HG02885 (cell line): ENCODE measurements around the gene GSK3B.
"Not testable (repeated sequence)": the region's sequence is repeated elsewhere in the genome, so short reads cannot be mapped to it uniquely, and the experiment has no call there.

Source experiments
- ATAC-seq: cut with Tn5 transposase; IDR thresholded peaks from one replicate; pipeline ENCODE4 v1.9.1; 2021; ENCODE audit warnings: mild to moderate bottlenecking; ENCODE audit not compliant: unreplicated experiment, poor library complexity

The GSK3B gene

DNA sequence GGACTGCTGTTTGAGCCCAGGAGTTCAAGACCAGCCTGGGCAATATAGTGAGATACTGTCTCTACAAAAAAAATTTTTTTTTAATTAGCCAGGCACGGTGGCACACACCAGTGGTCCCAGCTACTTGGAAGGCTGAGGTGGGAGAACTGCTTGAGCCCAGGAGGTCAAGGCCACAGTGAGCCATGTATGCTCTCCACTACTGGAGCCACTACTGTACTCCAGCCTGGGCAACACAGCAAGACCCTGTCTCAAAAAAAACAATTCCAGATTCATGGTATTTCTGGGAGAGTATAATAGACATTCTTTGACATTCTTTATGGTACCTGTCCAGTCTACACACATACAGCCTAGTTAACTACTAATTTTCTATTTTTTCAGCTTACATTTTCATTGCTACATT lies 70.1 kb downstream of the GSK3B start:
- no peak for ATAC-seq

- no peak for ATAC-seq
Measured at GRCh38 chr3:120022729-120023128, 71.5 kb downstream of the GSK3B start.

- ATAC-seq: no peak
Measured at GRCh38 chr3:120021523-120021922, 72.7 kb downstream of the GSK3B start.

- ATAC-seq: no peak
Measured at GRCh38 chr3:120018299-120018698, 75.9 kb downstream of the GSK3B start.

DNA sequence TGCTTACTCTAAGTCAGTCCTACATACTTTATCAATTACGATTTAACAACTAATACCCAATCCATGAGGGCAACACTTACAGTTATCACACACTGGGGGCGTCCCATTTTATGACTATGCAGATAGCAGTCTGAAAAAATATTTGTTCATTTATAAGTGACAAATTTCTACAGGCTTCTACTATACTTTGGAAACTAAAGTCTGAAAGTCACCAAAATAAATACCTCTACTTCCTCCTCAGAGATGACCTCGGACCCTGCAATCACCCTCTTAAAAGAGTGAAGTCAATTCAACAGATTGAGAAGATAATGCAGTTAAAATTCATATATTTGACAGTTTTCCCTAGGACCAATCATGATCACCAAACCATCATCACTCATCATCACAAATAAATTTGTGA lies 76.6 kb downstream of the GSK3B start:
- no peak for ATAC-seq

DNA sequence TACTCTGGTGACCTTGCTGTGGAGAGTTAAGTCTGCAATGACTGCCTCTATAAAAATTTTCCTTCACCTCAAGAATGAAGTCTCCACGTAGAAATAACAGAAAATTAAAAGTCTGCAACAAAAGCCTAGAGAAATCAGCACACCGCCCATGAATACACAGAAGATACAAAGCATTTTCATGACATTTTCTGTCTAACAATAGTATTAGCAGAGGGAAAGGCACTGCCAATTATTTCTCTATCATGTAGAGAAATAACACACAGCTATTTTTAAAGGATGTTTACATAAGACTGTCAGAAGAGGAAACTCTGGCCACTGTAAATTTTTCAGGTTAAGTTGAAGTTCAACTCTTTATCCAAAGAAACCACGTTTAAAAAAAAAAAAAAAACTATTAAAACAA lies 80.8 kb downstream of the GSK3B start:
- no peak for ATAC-seq

GRCh38 chr3:120005741-120006140 lies 88.5 kb downstream of the GSK3B start:
- ATAC-seq: not testable (repeated sequence)

- not testable (repeated sequence) for ATAC-seq
Measured at GRCh38 chr3:120004008-120004498, 90.2 kb downstream of the GSK3B start.

GRCh38 chr3:119998166-119998565 lies 96.1 kb downstream of the GSK3B start:
- ATAC-seq: no peak

- no peak for ATAC-seq
Measured at GRCh38 chr3:119990888-119991287, 103.4 kb downstream of the GSK3B start.

GRCh38 chr3:119989981-119990655 lies 104.1 kb downstream of the GSK3B start:
- ATAC-seq: no peak

DNA sequence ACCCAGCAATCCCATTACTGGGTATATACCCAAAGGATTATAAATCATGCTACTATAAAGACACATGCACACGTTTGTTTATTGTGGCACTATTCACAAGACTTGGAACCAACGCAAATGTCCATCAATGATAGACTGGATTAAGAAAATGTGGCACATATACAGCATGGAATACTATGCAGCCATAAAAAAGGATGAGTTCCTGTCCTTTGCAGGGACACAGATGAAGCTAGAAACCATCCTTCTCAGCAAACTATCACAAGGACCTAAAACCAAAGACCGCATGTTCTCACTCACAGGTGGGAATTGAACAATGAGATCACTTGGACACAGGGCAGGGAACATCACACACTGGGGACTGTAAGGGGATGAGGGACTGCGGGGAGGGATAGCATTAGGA lies 107.4 kb downstream of the GSK3B start:
- not testable (repeated sequence) for ATAC-seq

DNA sequence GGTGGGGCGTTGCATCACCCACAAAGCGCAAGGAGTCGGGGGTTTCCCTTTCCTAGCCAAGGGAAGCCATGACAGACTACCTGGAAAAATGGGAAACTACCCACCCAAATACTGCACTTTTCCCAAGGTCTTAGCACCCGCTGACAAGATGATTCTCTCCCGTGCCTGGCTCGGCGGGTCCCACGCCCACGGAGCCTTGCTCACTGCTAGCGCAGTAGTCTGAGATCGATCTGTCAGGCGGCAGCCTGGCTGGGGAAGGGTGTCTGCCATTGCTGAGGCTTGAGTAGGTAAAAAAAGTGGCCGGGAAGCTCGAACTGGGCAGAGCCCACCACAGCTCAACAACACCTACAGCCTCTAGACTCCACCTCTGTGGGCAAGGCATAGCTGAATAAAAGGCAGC lies 112.9 kb downstream of the GSK3B start:
- ATAC-seq: no peak

GRCh38 chr3:119978554-119979208 lies 115.6 kb downstream of the GSK3B start:
- no peak for ATAC-seq

- no peak for ATAC-seq
Measured at GRCh38 chr3:119977353-119977752, 116.9 kb downstream of the GSK3B start.

- no peak for ATAC-seq
Measured at GRCh38 chr3:119976214-119976613, 118.0 kb downstream of the GSK3B start.

DNA sequence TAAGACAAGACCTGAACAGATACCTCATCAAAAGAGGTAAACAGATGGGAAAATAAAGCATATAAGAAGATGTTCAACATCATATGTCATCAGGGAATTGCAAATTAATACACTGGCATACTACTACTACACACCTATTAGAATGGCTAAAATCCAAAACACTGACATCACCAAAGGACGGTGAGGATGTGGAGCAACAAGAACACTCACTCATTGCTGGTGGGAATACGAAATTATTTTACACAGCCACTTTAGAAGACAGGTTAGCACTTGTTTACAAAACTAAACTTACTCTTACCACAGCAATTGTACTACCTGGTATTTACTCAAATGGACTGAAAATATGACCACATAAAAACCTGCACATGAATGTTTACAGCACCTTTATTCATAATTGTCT lies 119.6 kb downstream of the GSK3B start:
- no peak for ATAC-seq

- ATAC-seq: no peak
Measured at GRCh38 chr3:119973018-119973646, 121.1 kb downstream of the GSK3B start.

- no peak for ATAC-seq
Measured at GRCh38 chr3:119969759-119970158, 124.5 kb downstream of the GSK3B start.

- no peak for ATAC-seq
Measured at GRCh38 chr3:119967353-119968006, 126.8 kb downstream of the GSK3B start.

- ATAC-seq: no peak
Measured at GRCh38 chr3:119965692-119966091, 128.6 kb downstream of the GSK3B start.
